Measurements from ENCODE around the gene CTSF. TPM values are rescaled to one million over a fixed set of nuclear protein-coding genes. Genes with fewer than 3 reads are reported as not detected.

Gene CTSF
- total RNA-seq (10 to 100 TPM in 1 of 2 donors, 1 to 10 TPM in 1; 7.7 to 39.6 TPM), polyA plus RNA-seq (1 to 10 TPM; 6.6 to 8.2 TPM)
- long read RNA-seq, donor 1, transcript CTSF-201 (13 exons, 2,035 nt) = major isoform, 21 of 51 reads
- long read RNA-seq, donor 1, partial matches to known transcripts = 30 of 51 reads
- long read RNA-seq, donor 1, other reads (novel, unspliced or antisense) = 0 of 51 reads
- long read RNA-seq, donor 2, partial matches to known transcripts = 6 of 10 reads
- long read RNA-seq, donor 2, other reads (novel, unspliced or antisense) = 0 of 10 reads
- long read RNA-seq, donor 3, transcript CTSF-201 (13 exons, 2,035 nt) = major isoform, 9 of 9 reads
- long read RNA-seq, donor 3, partial matches to known transcripts = 0 of 9 reads
- long read RNA-seq, donor 3, other reads (novel, unspliced or antisense) = 0 of 9 reads
- long read RNA-seq, donor 4, partial matches to known transcripts = 0 of 2 reads
- long read RNA-seq, donor 4, other reads (novel, unspliced or antisense) = 0 of 2 reads
- long read RNA-seq, donor 5, transcript CTSF-201 (13 exons, 2,035 nt) = major isoform, 19 of 39 reads
- long read RNA-seq, donor 5, partial matches to known transcripts = 18 of 39 reads
- long read RNA-seq, donor 5, other reads (novel, unspliced or antisense) = 0 of 39 reads

DNA sequence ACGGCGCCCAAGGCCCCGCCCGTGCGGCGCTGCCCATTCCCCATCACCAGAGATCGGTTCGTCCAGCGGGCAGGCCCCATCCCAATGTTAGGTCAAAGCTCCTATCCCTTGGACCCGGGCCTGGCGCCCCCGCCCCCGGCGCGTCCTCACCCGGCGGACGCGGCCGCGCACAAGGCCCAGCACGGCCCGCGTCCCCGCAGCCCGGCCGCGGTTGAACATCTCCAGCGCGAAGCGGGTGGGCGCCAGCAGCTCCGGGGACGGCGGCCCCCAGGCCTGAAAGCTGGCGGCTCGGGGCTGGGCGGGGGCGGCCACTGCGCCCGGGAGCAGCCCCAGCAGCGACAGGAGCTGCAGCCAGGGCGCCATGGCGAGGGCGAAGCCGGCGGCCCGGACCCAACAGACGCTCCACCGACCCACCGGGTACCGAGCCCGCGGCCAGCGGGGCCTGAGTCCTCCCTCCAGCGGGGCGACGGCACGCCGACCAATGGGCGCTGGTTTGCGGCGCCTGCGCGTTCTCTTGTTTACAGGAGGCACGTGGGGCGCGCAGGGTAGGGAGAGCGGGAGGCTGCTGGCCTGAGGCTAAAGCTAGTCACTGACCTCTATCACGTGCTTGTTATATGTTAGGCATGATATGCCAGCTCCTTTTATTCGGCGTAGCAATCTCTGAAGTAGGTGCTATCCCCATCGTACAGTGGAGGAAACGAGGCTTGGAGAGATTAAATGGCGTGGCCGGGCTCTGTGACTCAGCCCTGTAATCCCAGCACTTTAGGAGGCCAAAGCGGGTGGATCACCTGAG is at the start of gene CTSF:
TSS of gene CTSF (minus strand) at position 483 of the 793 bp plus-strand sequence. CDS start at position 363, 120 bp downstream.
- WGBS, 2 donors = 4 to 5% methylated on average over 69 to 77 of the region's 77 CpGs
- TF ChIP-seq, protein P1, sequence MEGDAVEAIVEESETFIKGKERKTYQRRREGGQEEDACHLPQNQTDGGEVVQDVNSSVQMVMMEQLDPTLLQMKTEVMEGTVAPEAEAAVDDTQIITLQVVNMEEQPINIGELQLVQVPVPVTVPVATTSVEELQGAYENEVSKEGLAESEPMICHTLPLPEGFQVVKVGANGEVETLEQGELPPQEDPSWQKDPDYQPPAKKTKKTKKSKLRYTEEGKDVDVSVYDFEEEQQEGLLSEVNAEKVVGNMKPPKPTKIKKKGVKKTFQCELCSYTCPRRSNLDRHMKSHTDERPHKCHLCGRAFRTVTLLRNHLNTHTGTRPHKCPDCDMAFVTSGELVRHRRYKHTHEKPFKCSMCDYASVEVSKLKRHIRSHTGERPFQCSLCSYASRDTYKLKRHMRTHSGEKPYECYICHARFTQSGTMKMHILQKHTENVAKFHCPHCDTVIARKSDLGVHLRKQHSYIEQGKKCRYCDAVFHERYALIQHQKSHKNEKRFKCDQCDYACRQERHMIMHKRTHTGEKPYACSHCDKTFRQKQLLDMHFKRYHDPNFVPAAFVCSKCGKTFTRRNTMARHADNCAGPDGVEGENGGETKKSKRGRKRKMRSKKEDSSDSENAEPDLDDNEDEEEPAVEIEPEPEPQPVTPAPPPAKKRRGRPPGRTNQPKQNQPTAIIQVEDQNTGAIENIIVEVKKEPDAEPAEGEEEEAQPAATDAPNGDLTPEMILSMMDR (IDR thresholded peaks at IDR 0.05; ENCODE audit: control extremely low read depth, extremely low read depth) = no peak
- ATAC-seq (ENCODE audit: insufficient read depth, low FRiP score) (peak; percentile 81), DNase-seq (peak; percentile 70 to 82 (median 79))
- H3K27me3 ChIP-seq (ENCODE audit: control insufficient read depth in 3 of 3, insufficient read depth in 3 of 3, low read length in 2 of 3) = no peaks in the 10 kb centered on the region
- H3K36me3 ChIP-seq (ENCODE audit: control insufficient read depth in 4 of 4, insufficient read depth in 4 of 4, low read length in 4 of 4) = peaks cover 0 to 2% (median 0%) of the 10 kb centered on the region in 4 donors
- H3K4me1 ChIP-seq (ENCODE audit: control insufficient read depth in 5 of 5, insufficient read depth in 5 of 5, low read length in 5 of 5) = peaks cover 0 to 10% (median 0%) of the 10 kb centered on the region in 5 donors
- H3K27ac ChIP-seq (ENCODE audit: low read depth in 1 of 2, low read length in 1 of 2) = peak within 1 kb of the TSS in 1 of 2 donors; percentile 24
- no peak within 1 kb of the TSS for H3K9ac ChIP-seq (ENCODE audit: insufficient read depth in 1 of 2, low read length in 2 of 2)
- H3K9me3 ChIP-seq (ENCODE audit: control insufficient read depth in 4 of 4, insufficient read depth in 3 of 4, low read length in 3 of 4) = no peaks in the 10 kb centered on the region
- peak within 1 kb of the TSS; percentile 56 for H3K4me3 ChIP-seq

DNA sequence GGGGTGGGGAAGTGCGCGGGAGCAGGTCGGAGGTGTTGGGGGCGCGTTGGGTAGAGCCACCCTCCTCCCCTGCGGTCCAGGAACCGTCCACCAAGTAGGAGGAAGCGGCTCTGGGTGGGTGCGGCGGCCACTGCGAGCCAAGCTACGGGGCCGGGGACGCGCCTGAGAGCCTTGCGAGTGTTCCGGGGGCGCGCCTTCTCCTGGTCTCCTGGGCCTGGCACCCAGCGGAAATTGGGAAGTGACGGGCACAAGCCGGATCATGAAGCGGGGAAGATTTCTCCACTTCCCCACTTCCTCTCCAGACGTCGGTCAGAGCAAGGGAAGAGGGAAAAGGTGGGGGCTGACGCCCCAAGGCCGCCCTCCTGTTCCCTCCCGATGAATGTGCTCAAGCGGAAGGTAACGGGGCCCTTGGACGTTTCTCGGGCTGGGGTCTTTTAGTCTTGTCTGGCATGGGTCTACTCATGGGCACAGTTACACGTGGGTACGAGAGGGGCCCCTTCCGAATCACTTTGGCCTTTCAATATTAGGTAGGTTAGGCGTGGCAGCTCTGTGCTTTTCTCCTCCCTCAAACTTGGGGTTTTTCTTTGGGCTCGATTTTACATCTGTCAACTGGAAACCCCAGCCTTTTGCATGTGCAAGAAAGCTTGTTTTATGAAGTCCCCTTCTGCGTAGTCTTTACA is 48.9 kb upstream of the CTSF start:
- peaks cover 0 to 12% (median 5%) of the 10 kb centered on the region in 4 donors for H3K36me3 ChIP-seq (ENCODE audit: control insufficient read depth in 4 of 4, insufficient read depth in 4 of 4, low read length in 4 of 4)
- H3K27ac ChIP-seq (ENCODE audit: low read depth in 1 of 2, low read length in 1 of 2) = peak overlapping the region; percentile 85 to 97
- TF ChIP-seq, protein P1 (IDR thresholded peaks at IDR 0.05; ENCODE audit: control extremely low read depth, extremely low read depth) = no peak
- peaks cover 0 to 24% (median 12%) of the 10 kb centered on the region in 5 donors for H3K4me1 ChIP-seq (ENCODE audit: control insufficient read depth in 5 of 5, insufficient read depth in 5 of 5, low read length in 5 of 5)
- peak overlapping the region; percentile 86 for H3K4me3 ChIP-seq
- H3K9ac ChIP-seq (ENCODE audit: insufficient read depth in 1 of 2, low read length in 2 of 2) = peak overlapping the region; percentile 79 to 98
- no peaks in the 10 kb centered on the region for H3K9me3 ChIP-seq (ENCODE audit: control insufficient read depth in 4 of 4, insufficient read depth in 3 of 4, low read length in 3 of 4)
- DNase-seq (no peak), ATAC-seq (ENCODE audit: insufficient read depth, low FRiP score) (peak; percentile 30)
- no peaks in the 10 kb centered on the region for H3K27me3 ChIP-seq (ENCODE audit: control insufficient read depth in 3 of 3, insufficient read depth in 3 of 3, low read length in 2 of 3)
- WGBS, 2 donors = 0% methylated on average over 37 to 38 of the region's 38 CpGs

DNA sequence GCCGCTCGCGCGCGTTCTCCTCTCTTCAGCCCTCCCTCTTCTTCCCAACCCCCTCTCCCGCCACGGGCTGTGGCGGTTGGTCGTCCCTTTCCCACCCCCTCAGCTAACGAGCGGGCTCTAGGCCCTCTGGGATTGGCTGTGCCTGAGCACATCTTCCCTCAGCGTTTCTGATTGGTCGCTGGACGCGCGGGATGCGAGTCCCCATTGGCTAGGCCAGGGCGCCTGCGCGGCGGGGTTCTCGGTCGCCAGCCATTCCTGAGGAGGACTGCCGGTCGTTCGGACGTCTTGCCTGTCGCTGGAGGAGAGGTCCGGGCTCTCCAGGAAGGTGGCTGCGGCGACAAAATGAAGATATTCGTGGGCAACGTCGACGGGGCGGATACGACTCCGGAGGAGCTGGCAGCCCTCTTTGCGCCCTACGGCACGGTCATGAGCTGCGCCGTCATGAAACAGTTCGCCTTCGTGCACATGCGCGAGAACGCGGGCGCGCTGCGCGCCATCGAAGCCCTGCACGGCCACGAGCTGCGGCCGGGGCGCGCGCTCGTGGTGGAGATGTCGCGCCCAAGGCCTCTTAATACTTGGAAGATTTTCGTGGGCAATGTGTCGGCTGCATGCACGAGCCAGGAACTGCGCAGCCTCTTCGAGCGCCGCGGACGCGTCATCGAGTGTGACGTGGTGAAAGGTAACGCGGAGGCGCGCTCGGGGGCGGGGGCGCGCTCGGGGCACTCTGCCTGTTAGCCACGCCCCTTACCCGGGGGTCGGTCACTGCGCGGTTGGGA is 48.2 kb upstream of the CTSF start, which contains the start of gene RBM14:
TSS of gene RBM14 (plus strand) at position 252 of the 776 bp plus-strand sequence. CDS start at position 343, 91 bp downstream.
- peaks cover 0 to 24% (median 12%) of the 10 kb centered on the region in 5 donors for H3K4me1 ChIP-seq (ENCODE audit: control insufficient read depth in 5 of 5, insufficient read depth in 5 of 5, low read length in 5 of 5)
- peaks cover 0 to 12% (median 5%) of the 10 kb centered on the region in 4 donors for H3K36me3 ChIP-seq (ENCODE audit: control insufficient read depth in 4 of 4, insufficient read depth in 4 of 4, low read length in 4 of 4)
- peak; percentile 100 for DNase-seq
- no peaks in the 10 kb centered on the region for H3K27me3 ChIP-seq (ENCODE audit: control insufficient read depth in 3 of 3, insufficient read depth in 3 of 3, low read length in 2 of 3)
- H3K9ac ChIP-seq (ENCODE audit: insufficient read depth in 1 of 2, low read length in 2 of 2) = peak within 1 kb of the TSS; percentile 93 to 98
- 0% methylated on average over 88 to 90 of the region's 90 CpGs for WGBS, 2 donors
- H3K4me3 ChIP-seq = peak within 1 kb of the TSS; percentile 86
- peak; percentile 95 for ATAC-seq (ENCODE audit: insufficient read depth, low FRiP score)
- TF ChIP-seq, protein P1 (IDR thresholded peaks at IDR 0.05; ENCODE audit: control extremely low read depth, extremely low read depth) = no peak
- peak within 1 kb of the TSS; percentile 97 to 98 for H3K27ac ChIP-seq (ENCODE audit: low read depth in 1 of 2, low read length in 1 of 2)
- no peaks in the 10 kb centered on the region for H3K9me3 ChIP-seq (ENCODE audit: control insufficient read depth in 4 of 4, insufficient read depth in 3 of 4, low read length in 3 of 4)

Data from lung (tissue), 16 donors.